HG03354 (cell line): Measurements from ENCODE around the gene TAT.
"Not testable (repeated sequence)": the region's sequence is repeated elsewhere in the genome, so short reads cannot be mapped to it uniquely, and the experiment has no call there.

Source experiments
- ATAC-seq: cut with Tn5 transposase; IDR thresholded peaks from one replicate; pipeline ENCODE4 v1.9.1; 2021; ENCODE audit warnings: mild to moderate bottlenecking; ENCODE audit not compliant: unreplicated experiment, poor library complexity, severe bottlenecking

The TAT gene

DNA sequence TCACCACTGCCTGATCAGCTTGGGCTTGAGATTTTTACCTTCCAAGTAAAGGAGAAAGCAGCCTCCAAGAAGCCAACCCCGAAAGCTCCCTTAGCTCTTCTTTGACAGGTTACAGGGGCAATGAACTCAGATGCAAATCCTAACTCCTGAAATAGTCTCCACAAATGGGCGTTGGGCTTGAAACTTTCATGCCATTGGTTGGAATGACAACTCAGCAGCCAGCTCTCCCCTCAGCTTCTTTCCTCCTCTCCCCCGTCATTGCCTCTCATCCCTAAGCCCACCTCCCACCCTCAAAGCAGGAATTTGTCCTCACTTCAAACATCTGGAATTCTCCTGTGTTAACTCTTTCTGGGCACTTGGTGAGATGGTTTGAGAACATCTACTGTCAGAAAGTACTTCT lies at the start of gene TAT:
TAT (minus strand) TSS at position 122 of the 400 bp plus-strand sequence. CDS start 677 bp downstream, outside the sequence.
- ATAC-seq, result no peak

DNA sequence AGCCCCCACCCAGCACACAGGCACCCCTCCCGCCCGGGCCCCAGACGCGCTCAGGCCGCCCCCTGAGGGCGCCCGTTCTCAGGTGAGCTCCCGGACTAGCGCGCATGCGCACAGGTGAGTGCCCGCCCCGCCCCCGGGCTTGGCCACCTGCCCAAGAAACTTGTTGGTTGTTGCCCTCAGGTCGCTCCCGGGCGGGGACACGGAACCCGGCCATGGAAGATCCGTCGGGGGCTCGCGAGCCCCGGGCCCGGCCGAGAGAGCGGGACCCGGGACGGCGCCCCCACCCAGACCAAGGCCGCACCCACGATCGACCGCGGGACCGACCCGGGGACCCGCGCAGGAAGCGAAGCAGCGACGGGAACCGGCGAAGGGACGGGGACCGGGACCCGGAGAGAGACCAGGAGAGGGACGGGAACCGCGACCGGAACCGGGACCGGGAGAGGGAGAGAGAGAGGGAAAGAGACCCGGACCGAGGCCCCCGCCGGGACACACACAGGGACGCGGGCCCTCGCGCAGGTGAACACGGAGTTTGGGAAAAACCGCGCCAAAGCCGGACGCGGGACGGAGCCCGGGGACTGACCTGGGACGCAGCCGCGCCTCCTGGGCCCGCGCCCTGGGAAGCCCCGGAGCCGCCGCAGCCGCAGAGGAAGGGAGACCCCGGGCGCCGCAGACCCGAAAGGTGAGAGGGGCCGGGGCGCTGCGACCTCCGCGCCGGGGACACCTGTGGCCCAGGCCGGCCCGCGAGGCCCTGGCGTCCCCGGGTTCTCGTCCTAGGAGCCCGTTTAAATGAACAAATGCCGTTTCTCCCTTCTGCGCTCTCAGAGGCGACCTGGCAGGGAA lies 49.3 kb upstream of the TAT start, which contains the start of gene MARVELD3:
MARVELD3 (plus strand) TSS at position 167 of the 840 bp plus-strand sequence; CDS start at position 213, 46 bp downstream.
- no peak for ATAC-seq

DNA sequence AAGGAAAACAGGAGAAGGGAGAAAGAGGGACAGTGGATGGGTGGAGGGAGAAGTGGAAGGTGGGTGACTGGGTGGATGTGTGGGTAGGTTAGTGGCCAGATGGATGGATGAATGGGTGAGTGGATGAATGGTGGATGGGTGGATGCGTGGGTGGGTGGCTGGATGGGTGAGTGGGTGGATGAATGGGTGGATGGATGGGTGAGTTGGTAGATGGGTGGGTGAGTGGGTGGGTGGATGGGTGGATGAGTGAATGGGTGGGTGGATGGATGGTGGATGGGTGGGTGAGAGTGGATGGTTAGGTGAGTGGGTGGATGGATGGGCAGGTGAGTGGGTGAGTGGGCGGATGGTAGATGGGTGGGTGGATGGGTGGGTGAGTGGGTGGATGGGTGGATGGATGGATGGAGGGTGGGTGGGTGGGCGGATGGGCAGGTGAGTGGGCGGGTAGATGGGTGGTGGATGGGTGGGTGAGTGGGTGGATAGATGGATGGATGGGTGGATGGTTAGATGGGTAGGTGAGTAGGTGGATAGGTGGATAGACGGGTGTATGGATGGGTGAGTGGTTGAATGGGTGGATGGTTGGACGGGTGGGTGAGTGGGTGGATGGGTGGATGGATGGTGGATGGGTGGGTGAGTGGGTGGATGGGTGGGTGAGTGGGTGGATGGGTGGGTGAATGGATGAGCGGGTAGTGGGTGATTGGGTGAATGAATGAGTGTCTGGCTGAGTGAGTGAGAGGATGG lies 48.4 kb upstream of the TAT start:
- no peak for ATAC-seq

DNA sequence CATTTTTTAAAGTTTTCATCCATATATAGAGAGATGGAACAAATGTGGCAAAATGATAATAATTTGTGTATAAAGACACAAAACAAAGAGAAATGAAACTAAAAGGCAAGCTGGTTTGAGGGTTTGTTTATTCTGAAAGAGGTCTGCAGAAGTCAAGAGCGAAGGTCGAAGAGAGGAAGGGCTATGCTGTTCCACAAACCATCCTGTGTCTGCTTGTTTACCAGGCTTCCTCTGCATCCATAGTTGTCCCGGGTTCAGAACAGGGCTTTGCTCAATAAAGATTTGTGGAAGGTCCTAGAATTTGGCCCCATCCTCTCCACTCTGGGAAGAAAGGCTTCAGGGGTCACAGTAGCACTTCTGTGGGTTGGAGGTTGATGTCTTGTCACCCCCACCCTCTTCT lies 46.7 kb upstream of the TAT start:
- ATAC-seq, result no peak

- no peak for ATAC-seq
These were observed 45.2 kb upstream of the TAT start for GRCh38 chr16:71622088-71622487.

- ATAC-seq, result no peak
These were observed 41.5 kb upstream of the TAT start for GRCh38 chr16:71618429-71618828.

DNA sequence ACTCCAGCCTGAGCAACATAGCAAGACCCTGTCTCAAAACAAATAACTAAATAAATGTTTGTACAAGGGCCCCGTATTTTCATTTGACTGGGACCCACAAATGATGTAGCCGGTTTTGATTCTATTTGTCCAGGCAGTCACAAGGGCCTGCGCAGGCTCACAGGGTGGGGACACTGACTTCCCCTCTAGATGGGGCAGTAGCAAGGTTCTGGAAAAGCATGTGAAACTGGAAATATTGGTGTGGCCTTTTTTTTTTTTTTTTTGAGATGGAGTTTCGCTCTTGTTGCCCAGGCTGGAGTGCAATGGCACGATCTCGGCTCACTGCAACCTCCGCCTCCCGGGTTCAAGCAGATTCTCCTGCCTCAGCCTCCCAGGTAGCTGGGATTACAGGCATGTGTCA lies 38.1 kb upstream of the TAT start:
- ATAC-seq, result not testable (repeated sequence)

- peak; percentile 63 for ATAC-seq
These were observed 34.3 kb upstream of the TAT start for GRCh38 chr16:71610936-71611871.

DNA sequence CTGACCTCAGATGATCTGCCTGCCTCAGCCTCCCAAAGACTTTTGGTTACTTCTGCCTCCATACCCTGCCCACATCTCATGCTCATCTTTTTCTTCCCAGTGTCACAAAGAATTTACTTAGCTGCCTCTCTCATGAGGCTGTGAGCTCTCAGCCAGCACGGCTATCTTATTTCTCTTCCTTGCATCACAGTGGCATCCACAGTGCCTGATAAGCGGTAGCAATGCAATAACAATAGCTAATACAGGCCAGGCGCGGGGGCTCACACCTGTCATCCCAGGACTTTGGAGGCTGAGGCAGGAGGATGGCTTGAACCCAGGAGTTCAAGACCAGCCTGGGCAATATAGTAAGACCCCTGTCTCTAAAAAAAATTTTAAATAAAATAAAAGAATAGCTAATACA lies 33.6 kb upstream of the TAT start:
- no peak for ATAC-seq

DNA sequence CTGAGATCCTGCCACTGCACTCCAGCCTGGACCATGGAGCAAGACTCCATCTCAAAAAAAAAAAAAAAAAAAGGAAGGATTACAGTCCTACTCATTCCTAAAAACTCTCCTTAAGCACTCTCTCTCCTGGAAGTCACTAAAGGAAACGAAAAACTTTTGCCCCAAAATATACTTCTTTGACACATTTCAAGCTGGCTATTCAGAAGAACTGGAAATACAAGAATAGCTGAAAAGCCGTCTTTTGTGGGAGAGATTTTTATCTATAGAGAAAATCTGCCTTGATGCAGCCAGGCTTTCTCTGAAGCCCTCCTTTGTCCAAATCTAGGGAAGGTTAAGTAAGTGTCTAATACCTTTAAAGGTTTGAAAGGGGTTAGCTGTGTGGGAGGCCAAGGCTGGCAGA lies 32.2 kb upstream of the TAT start:
- no peak for ATAC-seq

GRCh38 chr16:71600822-71601221 lies 23.9 kb upstream of the TAT start:
- no peak for ATAC-seq

DNA sequence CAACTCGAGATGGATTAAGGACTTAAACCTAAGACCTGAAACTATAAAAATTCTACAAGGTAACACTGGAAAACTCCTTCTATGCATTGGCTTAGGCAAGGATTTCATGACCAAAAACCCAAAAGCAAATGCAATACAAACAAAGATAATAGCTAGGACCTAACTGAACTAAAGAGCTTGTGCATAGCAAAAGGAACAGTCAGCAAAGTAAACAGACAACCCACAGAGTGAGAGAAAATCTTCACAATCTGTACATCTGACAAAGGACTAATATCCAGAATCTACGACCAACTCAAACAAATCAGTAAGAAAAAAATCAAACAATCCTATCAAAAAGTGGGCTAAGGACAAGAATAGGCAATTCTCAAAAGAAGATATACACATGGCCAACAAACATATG lies 21.5 kb upstream of the TAT start:
- not testable (repeated sequence) for ATAC-seq

DNA sequence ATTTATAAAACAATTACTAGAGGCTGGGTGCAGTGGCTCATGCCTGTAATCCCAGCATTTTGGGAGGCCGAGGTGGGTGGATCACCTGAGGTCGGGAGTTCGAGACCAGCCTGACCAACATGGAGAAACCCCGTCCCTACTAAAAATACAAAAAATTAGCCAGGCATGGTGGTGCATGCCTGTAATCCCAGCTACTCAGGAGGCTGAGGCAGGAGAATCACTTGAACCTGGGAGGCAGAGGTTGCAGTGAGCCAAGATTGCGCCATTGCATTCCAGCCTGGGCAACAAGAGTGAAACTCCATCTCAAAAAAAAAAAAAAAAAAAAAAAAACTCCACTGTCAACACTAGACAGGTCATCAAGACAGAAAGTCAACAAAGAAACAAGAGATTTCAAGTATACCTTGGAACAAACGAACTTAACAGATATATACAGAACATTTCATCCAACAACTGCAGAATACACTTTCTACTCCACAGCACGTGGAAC lies 18.5 kb upstream of the TAT start:
- not testable (repeated sequence) for ATAC-seq

GRCh38 chr16:71594000-71594646 lies 17.2 kb upstream of the TAT start:
- no peak for ATAC-seq

DNA sequence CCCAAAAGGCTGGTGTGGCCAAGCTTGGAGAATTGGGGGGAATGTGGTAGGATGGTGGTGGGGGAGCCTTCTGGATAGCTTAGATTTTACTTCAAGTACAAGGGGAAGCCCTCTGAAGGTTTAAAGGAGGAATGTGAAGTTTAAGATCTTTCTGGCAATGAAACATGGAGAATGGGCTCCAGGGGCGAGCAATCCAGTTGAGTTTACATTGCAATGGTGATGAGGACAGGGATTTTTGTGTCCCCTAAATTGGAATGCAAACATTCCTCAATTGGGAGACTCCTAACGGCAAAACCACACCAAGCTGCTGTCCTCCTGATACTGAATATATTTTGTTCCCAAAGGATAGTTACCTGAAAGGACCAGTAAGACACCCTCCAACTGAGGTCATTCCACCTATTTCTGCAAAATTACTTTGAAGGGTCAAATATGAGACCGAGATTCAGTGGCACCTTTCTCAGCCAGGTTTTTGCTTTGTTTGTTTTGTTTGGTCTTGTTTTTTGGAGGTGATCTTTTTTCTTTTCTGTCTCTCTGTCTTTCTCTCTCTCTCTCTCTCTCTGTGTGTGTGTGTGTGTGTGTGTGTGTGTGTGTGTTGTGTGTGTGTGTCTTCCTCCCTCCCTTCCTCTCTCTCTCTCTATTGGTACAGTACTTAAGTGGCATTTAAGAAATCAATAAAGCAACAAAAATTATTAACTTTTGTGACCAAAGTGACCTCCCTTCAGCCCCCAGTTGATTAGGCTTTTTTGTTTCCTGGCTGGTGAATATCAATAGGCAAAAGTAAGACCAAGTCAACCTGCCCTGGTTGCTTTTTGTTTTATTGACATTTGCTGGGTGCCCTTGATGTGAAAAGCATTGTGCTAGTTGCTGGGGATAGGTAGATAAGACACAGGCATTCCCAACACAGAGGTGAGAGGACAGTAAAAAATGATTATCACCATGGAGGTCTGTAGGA lies 16.4 kb upstream of the TAT start:
- ATAC-seq, result no peak

DNA sequence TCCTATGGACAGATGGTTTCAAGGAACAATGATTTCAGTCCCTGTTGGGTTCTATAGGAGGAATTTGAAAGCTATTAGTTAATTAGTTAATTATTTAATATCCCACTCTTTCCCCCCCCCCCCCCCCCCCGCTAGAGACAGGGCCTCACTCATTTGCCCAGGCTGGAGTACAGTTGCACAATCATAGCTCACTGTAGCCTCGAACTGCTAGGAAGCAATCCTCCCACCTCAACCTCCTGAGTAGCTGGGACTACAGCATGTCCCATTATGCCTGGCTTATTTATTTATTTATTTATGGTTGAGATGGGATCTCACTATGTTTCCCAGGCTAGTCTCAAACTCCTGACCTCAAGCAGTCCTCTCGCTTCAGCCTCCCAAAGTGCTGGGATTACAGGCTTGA lies 15.0 kb upstream of the TAT start:
- ATAC-seq, result no peak

- no peak for ATAC-seq
These were observed 13.7 kb upstream of the TAT start for GRCh38 chr16:71590584-71590983.

DNA sequence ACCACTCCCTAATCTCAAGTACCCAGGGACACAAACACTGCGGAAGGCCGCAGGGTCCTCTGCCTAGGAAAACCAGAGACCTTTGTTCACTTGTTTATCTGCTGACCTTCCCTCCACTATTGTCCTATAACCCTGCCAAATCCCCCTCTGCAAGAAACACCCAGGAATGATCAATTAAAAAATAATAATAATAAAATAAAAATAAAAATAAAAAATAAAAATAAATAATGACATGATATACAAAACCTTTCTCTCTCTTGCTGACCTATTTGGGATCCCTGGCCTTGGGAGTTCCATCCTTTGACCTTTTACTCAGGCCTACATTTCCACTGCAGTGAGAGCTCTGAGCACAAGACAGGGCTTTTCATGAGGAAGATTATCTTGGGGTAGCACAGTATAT lies 13.2 kb upstream of the TAT start:
- not testable (repeated sequence) for ATAC-seq
